GM18517 (cell line): ENCODE data around the gene SLC43A3.
A peak's percentile ranks its signal among the peaks of the same experiment; 100 is the strongest.
"Not testable (repeated sequence)": the region's sequence is repeated elsewhere in the genome, so short reads cannot be mapped to it uniquely, and the experiment has no call there.

Experiments
- ATAC-seq: cut with Tn5 transposase; IDR thresholded peaks from one replicate; pipeline ENCODE4 v1.9.1; 2021; ENCODE audit warnings: mild to moderate bottlenecking, moderate library complexity; ENCODE audit not compliant: unreplicated experiment

SLC43A3 gene

GRCh38 chr11:57460022-57460757 is 33.3 kb upstream of the SLC43A3 start, which contains the start of gene RTN4RL2:
Gene RTN4RL2, plus strand, starts transcription at chr11:57460528. Its CDS starts 338 bp downstream, at chr11:57460866.
- no peak for ATAC-seq

- ATAC-seq, result no peak
Observed at GRCh38 chr11:57459164-57460021, 32.5 kb upstream of the SLC43A3 start.

GRCh38 chr11:57458410-57459163 is 31.7 kb upstream of the SLC43A3 start:
- no peak for ATAC-seq

GRCh38 chr11:57458060-57458409 is 31.1 kb upstream of the SLC43A3 start:
- no peak for ATAC-seq

- ATAC-seq, result peak; percentile 41
Observed at GRCh38 chr11:57457643-57458023, 30.7 kb upstream of the SLC43A3 start.

GRCh38 chr11:57456960-57457642 is 30.2 kb upstream of the SLC43A3 start:
- peak; percentile 62 for ATAC-seq

GRCh38 chr11:57453543-57454177 is 26.7 kb upstream of the SLC43A3 start:
- ATAC-seq, result no peak

- no peak for ATAC-seq
Observed at GRCh38 chr11:57446055-57446454, 19.1 kb upstream of the SLC43A3 start.

- ATAC-seq, result not testable (repeated sequence)
Observed at GRCh38 chr11:57445122-57445394, 18.1 kb upstream of the SLC43A3 start.

GRCh38 chr11:57444362-57445121 is 17.6 kb upstream of the SLC43A3 start:
- ATAC-seq, result no peak

GRCh38 chr11:57440744-57441414 is 14.0 kb upstream of the SLC43A3 start:
- no peak for ATAC-seq

GRCh38 chr11:57439786-57440185 is 12.9 kb upstream of the SLC43A3 start:
- no peak for ATAC-seq

- ATAC-seq, result no peak
Observed at GRCh38 chr11:57438345-57439285, 11.7 kb upstream of the SLC43A3 start.

- no peak for ATAC-seq
Observed at GRCh38 chr11:57436031-57436430, 9.1 kb upstream of the SLC43A3 start.

GRCh38 chr11:57434640-57435546 is 8.0 kb upstream of the SLC43A3 start:
- ATAC-seq, result no peak

- ATAC-seq, result no peak
Observed at GRCh38 chr11:57432714-57433163, 5.8 kb upstream of the SLC43A3 start.

GRCh38 chr11:57432149-57432561 is 5.2 kb upstream of the SLC43A3 start:
- no peak for ATAC-seq
